H1 (cell line): ENCODE data around the gene PRKAR1B. TPM values are rescaled to one million over a fixed set of nuclear protein-coding genes. Genes with fewer than 3 reads are reported as not detected.

Experiments
- CTCF ChIA-PET: fragments of 300-600 bp; sonication (Branson Sonifier 250); formaldehyde crosslinking; loops from one replicate; lab custom pipeline; 2021; ENCODE audit not compliant: partially characterized antibody; lab: Charles Lee
- POLR2A ChIA-PET: fragments of 300-600 bp; sonication (Branson Sonifier 250); formaldehyde crosslinking; loops from one replicate; lab custom pipeline; 2021; ENCODE audit warnings: inconsistent platforms; ENCODE audit not compliant: partially characterized antibody; lab: Charles Lee
- DNase-seq, 2 experiments: peaks; one replicate each; pipeline versions ENCODE4 v3.0.0 to v3.0.0-alpha.2; 2010 to 2022; ENCODE audit warnings: low spot score in 2 of 2, low read depth in 1 of 2, mixed read lengths in 1 of 2
- FAIRE-seq: peaks from 2 replicates; lab custom pipeline; 2011; peaks lifted over from hg19 to GRCh38; lab: Jason Lieb, UNC
- H2AFZ ChIP-seq: 2 replicates; pipeline ENCODE4 v1.8.1; 2012; ENCODE audit warnings: low read length, inconsistent platforms
- H2AK5ac ChIP-seq: 2 replicates; pipeline ENCODE4 v1.6.1; 2013; ENCODE audit warnings: low read depth, low read length
- H2BK120ac ChIP-seq: replicated peaks from 2 replicates; pipeline ENCODE3; 2013; ENCODE audit warnings: low read depth, low read length, inconsistent platforms
- H2BK12ac ChIP-seq: 2 replicates; pipeline ENCODE4 v1.6.1; 2013; ENCODE audit warnings: low read depth, low read length
- H2BK15ac ChIP-seq: 2 replicates; pipeline ENCODE4 v1.6.1; 2013; ENCODE audit warnings: low read length
- H2BK20ac ChIP-seq: 2 replicates; pipeline ENCODE4 v1.6.1; 2013; ENCODE audit warnings: low read length
- H2BK5ac ChIP-seq: 2 replicates; pipeline ENCODE4 v1.6.1; 2013; ENCODE audit warnings: low read depth, low read length
- H3K14ac ChIP-seq: 2 replicates; pipeline ENCODE4 v1.6.1; 2013; ENCODE audit warnings: inconsistent platforms; ENCODE audit not compliant: insufficient read length
- H3K18ac ChIP-seq: 2 replicates; pipeline ENCODE4 v1.6.1; 2013; ENCODE audit warnings: low read length; ENCODE audit errors: extremely low read depth
- H3K23ac ChIP-seq: 2 replicates; pipeline ENCODE4 v1.6.1; 2013; ENCODE audit warnings: inconsistent platforms; ENCODE audit not compliant: insufficient read length
- H3K23me2 ChIP-seq: 2 replicates; pipeline ENCODE4 v1.6.1; 2013; ENCODE audit warnings: low read depth, low read length
- H3K27ac ChIP-seq: 2 replicates; pipeline ENCODE4 v1.6.1; 2011; ENCODE audit warnings: low read depth, low read length, inconsistent platforms
- H3K27me3 ChIP-seq, 4 experiments: replicated peaks in 1 of 4; 1 replicate in 1 of 4; 2 replicates in 3 of 4; pipeline versions ENCODE4 v1.6.1 to v1.8.1; 2011 to 2013; ENCODE audit warnings: low read length in 3 of 4, mild to moderate bottlenecking in 3 of 4, inconsistent platforms in 2 of 4, mixed read lengths in 2 of 4, moderate library complexity in 1 of 4; ENCODE audit not compliant: control insufficient read depth in 3 of 4, insufficient read depth in 3 of 4; ENCODE audit errors: extremely low read depth in 1 of 4
- H3K36me3 ChIP-seq, 4 experiments: 2 replicates each; pipeline versions ENCODE4 v1.6.1 to v1.8.1; 2011 to 2013; ENCODE audit warnings: mild to moderate bottlenecking in 4 of 4, low read length in 3 of 4, moderate library complexity in 2 of 4, control low read depth in 1 of 4, inconsistent platforms in 1 of 4; ENCODE audit not compliant: insufficient read depth in 4 of 4, control insufficient read depth in 2 of 4
- H3K4ac ChIP-seq: replicated peaks from 2 replicates; pipeline ENCODE3; 2013; ENCODE audit warnings: low read length, low read depth, mixed read lengths, inconsistent platforms; ENCODE audit not compliant: insufficient read length
- H3K4me1 ChIP-seq, 4 experiments: replicated peaks in 1 of 4; 1 replicate in 1 of 4; 2 replicates in 3 of 4; pipeline versions ENCODE4 v1.6.1 to v1.8.1; 2011 to 2013; ENCODE audit warnings: low read length in 3 of 4, inconsistent platforms in 2 of 4, mixed read lengths in 1 of 4; ENCODE audit not compliant: insufficient read depth in 4 of 4, control insufficient read depth in 3 of 4
- H3K4me2 ChIP-seq, 2 experiments: 2 replicates each; pipeline versions ENCODE4 v1.6.1 to v1.8.1; 2011 to 2013; ENCODE audit warnings: low read depth in 2 of 2, low read length in 2 of 2, control low read depth in 1 of 2, inconsistent platforms in 1 of 2, mild to moderate bottlenecking in 1 of 2; ENCODE audit not compliant: insufficient read depth in 1 of 2
- H3K4me3 ChIP-seq, 4 experiments: fragments of 200-600, 300-600 bp in 1 of 4; sonication (generic), shearing (Covaris generic), sonication (Bioruptor Twin) in 1 of 4; 2 replicates each; pipeline versions ENCODE4 v1.5.1 to v1.8.1; 2011 to 2016; ENCODE audit warnings: low read length in 4 of 4, low read depth in 3 of 4, control low read depth in 2 of 4, inconsistent platforms in 2 of 4, mild to moderate bottlenecking in 2 of 4, mixed read lengths in 1 of 4, moderate library complexity in 1 of 4; ENCODE audit not compliant: insufficient read depth in 2 of 4; ENCODE audit errors: extremely low read depth in 1 of 4
- H3K56ac ChIP-seq: replicated peaks from 2 replicates; pipeline ENCODE3; 2013; ENCODE audit warnings: low read depth, mild to moderate bottlenecking, mixed read lengths, low read length, inconsistent platforms; ENCODE audit not compliant: insufficient read length
- H3K79me1 ChIP-seq: 2 replicates; pipeline ENCODE4 v1.6.1; 2013; ENCODE audit warnings: low read depth, low read length, control low read depth
- H3K79me2 ChIP-seq, 2 experiments: 2 replicates each; pipeline versions ENCODE4 v1.6.1 to v1.8.1; 2012 to 2013; ENCODE audit warnings: low read length in 2 of 2, mild to moderate bottlenecking in 2 of 2, inconsistent platforms in 1 of 2; ENCODE audit not compliant: insufficient read depth in 2 of 2, control insufficient read depth in 1 of 2
- H3K9ac ChIP-seq, 4 experiments: replicated peaks in 1 of 4; 1 replicate in 1 of 4; 2 replicates in 3 of 4; pipeline versions ENCODE4 v1.6.1 to v1.8.1; 2011 to 2013; ENCODE audit warnings: low read depth in 3 of 4, low read length in 3 of 4, control low read depth in 2 of 4, mild to moderate bottlenecking in 2 of 4, moderate library complexity in 2 of 4, inconsistent platforms in 1 of 4; ENCODE audit errors: extremely low read depth in 1 of 4
- H3K9me3 ChIP-seq, 2 experiments: 2 replicates each; pipeline versions ENCODE4 v1.6.1 to v1.8.1; 2012 to 2013; ENCODE audit warnings: mild to moderate bottlenecking in 2 of 2, moderate library complexity in 2 of 2, control low read depth in 1 of 2, inconsistent platforms in 1 of 2, low read depth in 1 of 2, low read length in 1 of 2, mixed read lengths in 1 of 2; ENCODE audit not compliant: insufficient read depth in 2 of 2
- H4K20me1 ChIP-seq, 2 experiments: replicated peaks in 1 of 2; 2 replicates each; pipeline versions ENCODE3 to v1.8.1; 2011 to 2013; ENCODE audit warnings: inconsistent platforms in 2 of 2, low read length in 2 of 2, mild to moderate bottlenecking in 1 of 2; ENCODE audit not compliant: insufficient read depth in 2 of 2, control insufficient read depth in 1 of 2
- H4K5ac ChIP-seq: 2 replicates; pipeline ENCODE4 v1.6.1; 2013; ENCODE audit warnings: low read length, low read depth, mixed read lengths, inconsistent platforms; ENCODE audit not compliant: insufficient read length
- H4K8ac ChIP-seq: 2 replicates; pipeline ENCODE4 v1.8.0; 2013; ENCODE audit warnings: mild to moderate bottlenecking, moderate library complexity, low read length, inconsistent platforms; ENCODE audit not compliant: insufficient read depth; ENCODE audit errors: extremely low read depth
- H4K91ac ChIP-seq: replicated peaks from 2 replicates; pipeline ENCODE3; 2013; ENCODE audit warnings: low read length, mixed read lengths, inconsistent platforms; ENCODE audit not compliant: insufficient read length
- ATF3 ChIP-seq: IDR thresholded peaks from 2 replicates; pipeline ENCODE4 v1.6.1; 2011; ENCODE audit warnings: low read depth, mild to moderate bottlenecking, low read length; ENCODE audit not compliant: insufficient read depth
- CBX8 ChIP-seq: fragments of 300-800, 300-1000 bp; sonication (generic); IDR thresholded peaks from 2 replicates; pipeline ENCODE4 v1.7.1; 2016; ENCODE audit warnings: low read depth, low read length, borderline replicate concordance
- CTBP2 ChIP-seq: IDR thresholded peaks from 2 replicates; pipeline ENCODE4 v1.7.0; 2011; ENCODE audit warnings: borderline replicate concordance, mild to moderate bottlenecking, moderate library complexity, mixed read lengths, low read length; ENCODE audit not compliant: insufficient read depth, insufficient read length
- EZH2 ChIP-seq: fragments of 200-600 bp; sonication (generic); IDR thresholded peaks from 2 replicates; pipeline ENCODE4 v1.7.1; 2012; ENCODE audit warnings: low read depth, mild to moderate bottlenecking, moderate library complexity, low read length, inconsistent platforms; ENCODE audit not compliant: severe bottlenecking
- JUND ChIP-seq: IDR thresholded peaks from 2 replicates; pipeline ENCODE4 v1.6.1; 2011; ENCODE audit warnings: mild to moderate bottlenecking, improper control_type of control experiment, low read length
- KDM4A ChIP-seq: IDR thresholded peaks from one replicate; pipeline ENCODE4 v1.7.1; 2012; ENCODE audit warnings: low read depth, mild to moderate bottlenecking, moderate library complexity, low read length, inconsistent platforms; ENCODE audit not compliant: severe bottlenecking
- KDM5A ChIP-seq: fragments of 200-600 bp; IDR thresholded peaks from 2 replicates; pipeline ENCODE4 v1.7.1; 2012; ENCODE audit warnings: mild to moderate bottlenecking, low read length, inconsistent platforms, mixed read lengths
- NRF1 ChIP-seq: IDR thresholded peaks from 2 replicates; pipeline ENCODE4 v1.6.1; 2011; ENCODE audit warnings: mild to moderate bottlenecking, low read depth, low read length, improper control_type of control experiment
- POLR2A ChIP-seq, 2 experiments: IDR thresholded peaks; 1 replicate in 1 of 2; 2 replicates in 1 of 2; pipeline ENCODE4 v1.6.1; 2011; ENCODE audit warnings: low read depth in 2 of 2, low read length in 2 of 2, mild to moderate bottlenecking in 2 of 2; ENCODE audit errors: control extremely low read depth in 1 of 2
- TCF12 ChIP-seq: IDR thresholded peaks from 2 replicates; pipeline ENCODE4 v1.6.1; 2011; ENCODE audit warnings: low read depth, mild to moderate bottlenecking, low read length
- USF2 ChIP-seq: IDR thresholded peaks from 2 replicates; pipeline ENCODE4 v1.6.1; 2011; ENCODE audit warnings: low read length, improper control_type of control experiment
- WGBS, 2 experiments: shearing (Covaris generic) in 1 of 2; methylation state at CpG; one replicate each; pipeline versions ENCODE4 v1.1.6 to v1.1.7; 2013 to 2015; ENCODE audit warnings: low lambda C conversion rate in 2 of 2, mixed read lengths in 2 of 2, inconsistent platforms in 1 of 2, low coverage in 1 of 2, missing lambda C conversion rate in 1 of 2; ENCODE audit not compliant: insufficient replicate concordance in 2 of 2, insufficient coverage in 1 of 2, insufficient read length in 1 of 2; ENCODE audit errors: extremely low coverage in 1 of 2, missing lambda C conversion rate in 1 of 2; 5-methylcytosine and 5-hydroxymethylcytosine counted together
- polyA plus RNA-seq, 7 experiments: library from polyadenylated mRNA; depleted of rRNA in 3 of 7; stranded (reverse) in 5 of 7; unstranded in 2 of 7; fragments of >200 nt in 5 of 7; fragments of 200-250 nt in 2 of 7; gene quantifications; 1 replicate in 5 of 7; 2 replicates in 1 of 7; 4 replicates in 1 of 7; pipeline versions ENCODE4 v1.2.1 to v1.2.3, GENCODE V29; 2011 to 2013; ENCODE audit warnings: missing spikeins in 2 of 7, mixed read lengths in 2 of 7
- total RNA-seq: library from RNA; stranded (reverse); fragmentation: NEBNext Ultra II Directional; extraction: Animal tissue kit (Norgen Biotek cat#: 25700); gene quantifications from 2 replicates; pipeline ENCODE4 v1.2.1, GENCODE V29; 2021

PRKAR1B gene
- total and polyA plus RNA-seq, 2 of the 8 experiments (the other 6 are each of a cell fraction or from before 2014, with no cell fraction given): 12.3 to 55.7 TPM

- H3K79me1 ChIP-seq: peaks cover 3% of the 10 kb centered on the region; the same call in 1 of the 2 replicates
- no peak overlapping the region for H3K18ac ChIP-seq
- no peak overlapping the region for H2AFZ ChIP-seq
- H2BK120ac ChIP-seq: no peak overlapping the region
- FAIRE-seq: no peak
- no peak for DNase-seq
- no peaks in the 10 kb centered on the region; a peak in 2 of 4 replicates for H3K79me2 ChIP-seq
- no peak overlapping the region for H2BK15ac ChIP-seq
- no peak overlapping the region for H3K4ac ChIP-seq
- H4K20me1 ChIP-seq: no peaks in the 10 kb centered on the region
- H3K56ac ChIP-seq: no peak overlapping the region
- H4K5ac ChIP-seq: no peak overlapping the region
- H2BK12ac ChIP-seq: no peak overlapping the region
- 89% methylated on average over 9 of the region's 9 CpGs; no CpG with 5 or more reads in 1 of the 2 experiments for whole genome bisulfite sequencing, 2 experiments
- H3K4me2 ChIP-seq: no peak overlapping the region
- no peak overlapping the region for H2BK20ac ChIP-seq
- no peak overlapping the region for H3K9ac ChIP-seq
- H3K23me2 ChIP-seq: peaks cover 2% of the 10 kb centered on the region; the same call in 1 of the 2 replicates
- H3K14ac ChIP-seq: no peak overlapping the region
- H3K36me3 ChIP-seq: peaks cover 0 to 25% (median 9%) of the 10 kb centered on the region in 4 experiments; a peak in 6 of 8 replicates
- no peaks in the 10 kb centered on the region for H3K27me3 ChIP-seq
- ChIA-PET POLR2A (no interaction called here), CTCF (interaction anchor here (0.7 kb wide), 1 partner anchor 146 kb away, joined by 3 read pairs; no protein-coding TSS in a partner anchor)
- H2AK5ac ChIP-seq: no peak overlapping the region
- H2BK5ac ChIP-seq: no peak overlapping the region
- H3K4me3 ChIP-seq: no peak overlapping the region
- no peak overlapping the region for H3K27ac ChIP-seq
- H4K8ac ChIP-seq: no peak overlapping the region
- H3K9me3 ChIP-seq: peaks cover 14 to 15% of the 10 kb centered on the region in 2 experiments; a peak in 3 of 4 replicates
- H3K23ac ChIP-seq: no peak overlapping the region
- no peaks in the 10 kb centered on the region for H3K4me1 ChIP-seq
- no peak overlapping the region for H4K91ac ChIP-seq
- TF ChIP-seq USF2 (no peak), CBX8 (no peak), ATF3 (no peak), POLR2A (IDR thresholded peaks at IDR 0.05; ENCODE audit: control extremely low read depth in 1 of 2, low read depth in 2 of 2, low read length in 2 of 2) (no peak), CTBP2 (no peak), KDM5A (no peak), KDM4A (no peak), TCF12 (no peak), EZH2 (no peak), JUND (no peak), NRF1 (no peak)
These were observed 42.7 kb downstream of the PRKAR1B start for GRCh38 chr7:684416-684815.
